HG03045 (cell line): ENCODE data around the gene COL6A3.
"Not testable (repeated sequence)": the region's sequence is repeated elsewhere in the genome, so short reads cannot be mapped to it uniquely, and the experiment has no call there.

Experiments used
- ATAC-seq: cut with Tn5 transposase; IDR thresholded peaks from one replicate; pipeline ENCODE4 v1.9.1; 2021; ENCODE audit warnings: mild to moderate bottlenecking, moderate library complexity; ENCODE audit not compliant: unreplicated experiment

The COL6A3 gene

DNA sequence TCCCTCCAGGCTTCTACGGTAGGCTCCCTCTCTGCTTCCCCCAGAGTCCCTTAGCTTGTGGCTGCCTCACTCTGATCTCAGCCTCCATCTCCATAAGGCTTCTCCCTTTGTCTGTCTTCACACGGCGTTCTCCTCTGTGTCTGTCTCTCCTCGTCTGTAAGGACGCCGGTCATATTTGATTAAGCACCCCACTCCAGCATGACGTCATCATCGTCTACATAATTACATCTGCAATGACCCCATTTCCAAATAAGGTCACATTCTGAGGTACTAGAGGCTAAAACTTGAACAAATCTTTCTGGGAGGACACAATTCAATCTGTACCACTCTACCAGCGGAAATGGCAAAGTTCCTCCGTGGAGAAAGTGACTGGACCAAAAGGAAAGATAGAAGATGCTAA is 8.3 kb upstream of the COL6A3 start:
- ATAC-seq = no peak

GRCh38 chr2:237421542-237422116 is 7.7 kb upstream of the COL6A3 start:
- no peak for ATAC-seq

DNA sequence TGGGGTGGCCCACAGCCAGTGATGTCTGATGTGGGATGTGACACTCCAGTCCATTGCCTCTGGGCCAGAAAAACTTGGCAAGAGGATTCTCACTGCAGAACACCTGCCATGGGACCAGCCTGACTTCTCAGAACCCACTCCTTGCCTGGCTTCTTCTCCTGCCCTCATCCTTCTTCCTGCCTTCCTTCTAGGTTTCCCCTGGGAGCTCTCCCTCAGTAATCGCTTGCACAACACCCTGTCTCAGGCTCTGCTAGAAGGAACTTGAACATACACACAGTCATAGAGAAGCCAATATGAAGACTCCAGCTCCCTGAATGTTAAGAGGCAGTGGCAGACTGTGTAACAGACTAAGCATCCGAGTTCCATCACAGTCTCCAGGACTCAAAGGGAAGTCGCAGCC is 4.3 kb upstream of the COL6A3 start:
- no peak for ATAC-seq

DNA sequence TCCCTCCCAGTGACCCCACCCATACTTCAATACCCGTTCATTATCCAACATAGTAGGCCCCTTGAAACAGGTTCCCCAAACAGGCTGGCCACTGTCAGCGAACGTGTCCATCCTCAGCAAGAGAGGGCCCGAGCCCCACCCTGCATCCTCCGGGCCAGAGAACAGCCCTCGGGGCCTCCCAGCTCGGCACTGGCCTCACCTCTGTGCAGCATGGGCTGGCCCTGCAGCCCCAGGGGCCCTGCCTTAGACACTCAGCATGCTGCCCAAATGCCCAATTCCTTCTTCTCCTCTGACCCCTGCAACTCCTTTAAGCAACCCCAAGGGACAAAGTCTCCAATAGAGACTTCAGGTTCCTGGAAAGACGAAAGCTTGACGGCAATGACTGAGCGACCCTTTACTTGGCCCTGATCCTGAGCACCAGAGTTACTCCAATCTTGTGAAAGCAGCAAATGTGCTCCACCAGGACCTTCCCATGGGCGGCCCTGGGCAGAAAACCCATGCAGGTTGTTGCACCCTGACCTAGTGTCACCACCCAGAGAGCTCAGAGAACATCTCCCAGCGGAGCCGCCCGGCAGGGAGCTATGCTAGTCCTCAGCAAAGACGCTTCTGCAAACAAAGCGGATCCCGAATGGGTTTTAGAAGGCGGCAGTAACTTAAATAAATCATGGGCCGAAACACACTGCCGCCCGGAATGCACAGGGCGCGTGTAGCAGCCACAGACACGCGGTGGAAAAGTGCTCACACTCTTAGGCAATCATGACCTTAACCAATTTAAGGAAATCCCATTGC is 782 bp downstream of the COL6A3 start:
- no peak for ATAC-seq

- no peak for ATAC-seq
Observed at GRCh38 chr2:237412646-237412987, 1.3 kb downstream of the COL6A3 start.

DNA sequence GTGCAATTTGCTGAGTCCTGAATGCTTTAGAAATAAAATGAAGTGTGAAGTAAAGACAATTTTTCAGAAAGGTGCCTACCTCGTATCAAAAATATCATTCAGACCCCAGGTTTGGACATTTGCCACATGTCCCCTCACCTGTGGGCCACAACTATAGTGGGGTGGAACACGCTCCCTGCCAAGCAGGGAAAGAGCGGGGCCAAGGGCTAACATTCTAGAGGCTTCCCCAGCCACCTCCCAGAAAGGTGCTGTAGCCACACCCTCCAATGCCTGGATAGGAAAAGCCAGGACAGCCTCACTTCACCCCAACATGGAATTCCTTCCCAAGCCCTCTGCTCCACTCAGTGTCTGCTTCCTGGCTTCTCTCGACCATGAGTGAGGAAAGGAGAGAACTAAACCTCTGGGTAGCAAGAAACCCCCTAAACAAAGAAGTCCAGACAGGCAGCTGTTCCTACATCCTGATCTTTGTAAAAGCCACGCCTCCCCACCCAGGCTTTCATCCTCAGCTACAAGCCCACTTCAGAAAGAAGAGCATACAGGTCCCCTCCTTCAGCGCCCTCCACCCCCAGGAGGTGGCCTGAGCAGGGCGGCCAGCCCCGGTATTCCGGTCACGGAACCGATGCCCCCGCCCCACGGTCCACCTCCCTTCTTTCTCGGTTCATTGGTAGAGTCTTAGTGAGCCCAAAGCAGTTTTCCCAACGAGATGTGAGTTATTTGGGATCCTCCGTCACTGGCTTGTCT is 2.1 kb downstream of the COL6A3 start:
- no peak for ATAC-seq

DNA sequence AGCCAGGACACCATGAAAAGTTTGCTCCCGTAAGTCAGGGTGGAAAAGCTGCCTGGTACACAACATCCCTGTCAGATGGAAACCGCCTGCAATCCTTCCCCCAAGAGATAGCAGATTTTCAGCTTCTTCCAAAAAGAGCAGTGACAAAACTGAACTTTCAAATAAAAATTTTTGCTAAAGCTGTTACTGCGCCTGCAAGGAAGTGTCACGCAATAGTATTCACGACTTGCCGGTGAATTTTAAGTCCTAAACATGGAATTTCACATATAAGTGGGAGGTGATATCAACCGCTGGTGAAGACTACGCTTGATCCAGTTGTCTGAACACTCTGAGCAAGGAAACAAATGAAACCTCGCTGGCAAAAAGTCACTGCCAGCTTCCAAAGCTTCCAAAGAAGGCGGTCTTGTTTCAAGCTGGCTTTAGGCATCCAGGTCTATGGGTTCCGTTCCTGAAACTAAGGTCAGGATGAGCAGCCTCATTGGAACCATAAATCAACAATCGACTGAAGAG is 2.8 kb downstream of the COL6A3 start:
- ATAC-seq = no peak

GRCh38 chr2:237409263-237409662 is 4.7 kb downstream of the COL6A3 start:
- not testable (repeated sequence) for ATAC-seq

- ATAC-seq = no peak
Observed at GRCh38 chr2:237408335-237409000, 5.5 kb downstream of the COL6A3 start.

DNA sequence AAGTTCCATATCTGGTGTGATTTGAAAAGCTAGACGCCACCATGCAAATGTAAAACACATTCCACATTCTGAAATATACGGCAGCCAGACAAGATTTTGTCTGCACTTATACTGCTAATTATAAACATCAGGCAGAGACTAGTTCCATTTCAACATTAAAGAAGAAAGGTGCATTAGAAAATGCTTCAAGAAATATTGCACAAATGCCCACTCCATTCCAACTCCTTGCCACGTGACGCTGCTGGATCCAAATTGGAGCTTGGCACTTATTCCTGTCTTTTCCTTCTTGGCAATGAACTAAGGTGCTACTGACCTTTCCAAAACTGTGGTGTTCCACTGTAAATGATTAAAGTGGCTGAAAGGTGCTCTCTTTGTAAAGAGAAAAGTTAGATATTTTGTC is 6.3 kb downstream of the COL6A3 start:
- ATAC-seq = no peak

- ATAC-seq = no peak
Observed at GRCh38 chr2:237406371-237406895, 7.5 kb downstream of the COL6A3 start.

DNA sequence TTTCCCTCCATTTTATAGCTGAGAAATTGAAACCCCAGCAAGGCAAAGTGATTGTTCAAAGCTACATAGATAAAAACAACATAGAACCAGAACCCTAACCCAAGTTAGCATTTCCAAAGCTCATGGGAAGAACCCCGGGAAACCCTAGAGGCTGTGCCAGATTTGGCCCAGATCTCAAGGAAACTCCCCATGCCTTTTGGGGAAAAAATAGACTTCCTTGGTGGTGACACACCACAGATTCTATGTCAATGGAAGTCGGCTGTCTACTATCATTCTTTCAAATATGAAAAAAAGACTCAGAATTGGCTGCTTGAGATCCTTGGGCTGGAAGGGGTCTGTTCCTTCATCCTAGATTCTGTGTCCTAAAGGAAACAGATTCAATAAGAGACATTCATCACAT is 8.4 kb downstream of the COL6A3 start:
- ATAC-seq = no peak

DNA sequence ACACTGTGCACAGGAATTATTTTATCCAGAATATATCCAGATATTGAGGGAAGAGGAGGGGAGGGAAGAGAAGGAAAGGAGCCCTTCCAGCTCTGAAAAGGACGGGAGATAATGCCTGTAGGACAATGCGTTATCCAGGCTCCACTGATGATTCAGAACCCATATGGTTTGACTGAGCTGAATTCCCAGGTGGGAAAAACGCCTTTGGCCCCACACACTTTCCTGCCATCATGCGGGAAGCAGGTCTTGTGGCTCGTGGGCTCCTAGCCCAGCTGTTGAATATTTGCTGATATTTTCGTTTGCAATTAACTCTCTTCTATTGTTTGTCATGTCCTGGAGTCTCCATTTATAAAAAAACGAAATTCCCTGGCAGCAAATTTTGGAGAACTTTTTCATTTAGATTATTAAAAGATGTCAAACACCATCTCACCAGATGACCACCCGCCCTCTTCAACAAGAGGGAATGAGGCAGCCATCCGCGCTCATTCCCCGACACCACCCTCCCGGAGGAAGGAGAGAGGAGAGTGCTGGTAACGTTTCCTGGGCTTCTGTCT is 8.9 kb downstream of the COL6A3 start:
- ATAC-seq = no peak

DNA sequence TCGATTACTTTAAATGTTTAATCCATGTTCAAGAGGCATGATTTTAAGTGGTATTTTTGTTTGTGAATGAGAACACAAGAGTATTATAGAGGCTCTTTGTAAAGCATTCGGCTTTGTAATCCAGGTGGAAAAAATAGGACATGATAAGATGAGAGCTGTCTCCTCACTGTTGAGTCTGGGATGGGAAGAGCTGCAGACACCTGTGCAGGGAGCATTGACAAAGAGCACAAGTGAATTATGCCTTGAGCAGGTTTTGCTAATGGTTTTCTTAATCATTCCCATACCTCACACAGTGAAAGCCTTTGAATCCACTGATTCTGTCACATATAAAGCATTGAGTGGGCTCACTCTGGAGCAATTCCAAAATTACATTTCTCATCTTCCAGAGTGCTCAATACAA is 9.6 kb downstream of the COL6A3 start:
- ATAC-seq = no peak

DNA sequence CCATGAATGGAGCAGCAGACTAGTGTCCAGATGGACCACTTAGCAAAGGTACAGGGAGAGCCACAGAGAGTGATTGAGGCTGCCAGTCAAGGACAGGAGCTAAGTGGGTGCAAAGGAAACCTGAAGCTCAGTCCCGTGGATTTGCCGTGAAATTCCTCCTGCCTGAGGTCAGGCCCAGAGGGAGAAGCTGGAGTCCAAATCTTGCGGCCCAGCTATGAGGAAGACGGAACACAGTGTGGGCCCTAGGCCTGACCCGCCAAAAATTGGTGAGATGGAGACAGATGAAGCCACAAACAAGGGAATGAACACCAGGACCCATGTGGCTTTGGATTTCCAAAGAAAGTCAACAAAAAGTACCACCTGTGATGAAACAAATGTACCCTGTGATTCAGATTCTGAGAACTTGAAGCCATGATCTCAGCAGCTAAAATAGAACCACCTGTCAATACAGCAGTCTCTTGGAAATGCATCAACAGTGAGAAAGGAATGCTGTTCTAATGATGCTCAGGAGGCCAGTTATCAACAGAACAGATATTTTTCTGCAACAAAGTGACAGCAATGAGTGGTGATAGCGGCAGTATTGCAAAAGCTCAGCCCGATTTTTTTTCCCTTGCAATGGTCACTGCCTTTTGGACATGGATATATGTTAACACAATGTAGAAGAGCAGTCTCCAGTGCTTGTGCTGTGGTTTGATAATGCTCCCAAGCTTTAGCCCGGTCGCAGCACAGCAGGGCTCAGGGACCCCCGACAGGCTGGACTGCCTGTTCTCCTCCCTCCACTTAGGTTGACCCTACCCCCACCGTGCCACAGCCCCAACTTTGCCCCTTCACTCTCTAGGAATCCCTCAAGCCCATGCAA is 10.7 kb downstream of the COL6A3 start:
- no peak for ATAC-seq

- no peak for ATAC-seq
Observed at GRCh38 chr2:237400199-237400598, 13.8 kb downstream of the COL6A3 start.

GRCh38 chr2:237397072-237397471 is 16.9 kb downstream of the COL6A3 start:
- no peak for ATAC-seq

DNA sequence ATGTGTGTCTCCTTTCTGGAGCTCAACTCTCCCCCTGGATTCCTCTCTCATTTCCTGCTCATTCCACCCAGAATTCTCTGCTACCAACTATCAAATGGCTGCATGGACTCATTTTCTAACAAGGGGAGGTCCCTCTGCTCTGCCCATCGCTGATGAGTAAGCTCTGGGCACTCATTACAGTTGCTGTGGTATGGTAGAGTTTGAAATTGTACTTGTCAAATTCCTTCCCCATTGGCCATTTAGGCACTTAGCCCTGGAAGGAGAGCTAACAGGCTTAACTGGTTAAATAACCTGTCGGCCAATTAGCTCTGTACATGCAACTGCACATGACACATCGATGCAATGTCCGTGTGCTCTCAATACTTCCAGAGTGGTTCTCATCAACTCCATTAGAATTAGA is 20.4 kb downstream of the COL6A3 start:
- no peak for ATAC-seq

- ATAC-seq = no peak
Observed at GRCh38 chr2:237392186-237392585, 21.8 kb downstream of the COL6A3 start.

DNA sequence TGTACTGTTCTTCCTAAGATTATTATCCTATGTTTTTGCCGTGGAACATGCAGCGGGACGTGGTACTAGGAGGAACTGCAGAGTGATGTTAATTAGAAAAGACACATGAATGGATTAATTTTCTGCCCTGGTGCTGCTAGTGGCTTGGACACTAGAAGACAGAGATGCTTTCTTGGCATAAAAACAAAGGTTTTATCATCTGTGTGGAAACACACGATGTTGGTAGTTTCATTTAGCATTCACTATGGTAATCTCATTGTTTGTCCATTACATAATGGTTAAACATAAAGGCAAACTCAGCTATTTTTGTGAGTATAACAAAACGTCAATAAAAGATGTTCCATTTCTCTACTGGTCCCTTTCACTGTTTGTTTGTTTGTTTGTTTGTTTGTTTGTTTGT is 22.8 kb downstream of the COL6A3 start:
- ATAC-seq = no peak
